HG02981 (cell line): ENCODE data around the gene ADAMTS16.

Experiments
- ATAC-seq: cut with Tn5 transposase; IDR thresholded peaks from one replicate; pipeline ENCODE4 v1.9.1; 2021; ENCODE audit warnings: mild to moderate bottlenecking, moderate library complexity; ENCODE audit not compliant: unreplicated experiment

Gene ADAMTS16

DNA sequence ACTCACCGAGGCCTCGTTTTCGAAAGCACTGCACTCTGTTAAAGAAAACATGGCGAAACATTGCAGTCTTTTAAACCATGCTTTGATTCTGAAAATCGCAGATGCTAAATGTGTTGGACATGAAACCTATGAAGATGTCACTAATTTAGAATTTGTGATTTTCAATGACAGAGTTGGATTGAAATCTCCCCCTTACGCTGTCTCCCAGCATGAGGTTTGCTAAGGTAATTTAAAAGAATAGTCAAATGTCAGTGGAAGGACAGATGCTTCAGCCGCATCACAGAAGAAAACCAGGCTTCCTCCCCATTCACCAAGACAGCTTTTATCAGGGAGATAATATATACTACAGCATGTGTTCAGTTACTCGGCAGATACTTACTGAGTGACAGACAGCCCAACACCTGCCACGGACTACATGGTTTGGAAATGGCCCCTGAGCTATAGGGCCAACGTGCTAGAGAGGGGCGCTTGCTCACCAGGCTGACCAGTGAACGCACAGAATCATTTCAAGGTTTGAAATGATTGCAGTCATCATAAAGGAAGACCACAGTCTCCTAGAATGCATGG, 136.9 kb downstream of the ADAMTS16 start:
- ATAC-seq = no peak

DNA sequence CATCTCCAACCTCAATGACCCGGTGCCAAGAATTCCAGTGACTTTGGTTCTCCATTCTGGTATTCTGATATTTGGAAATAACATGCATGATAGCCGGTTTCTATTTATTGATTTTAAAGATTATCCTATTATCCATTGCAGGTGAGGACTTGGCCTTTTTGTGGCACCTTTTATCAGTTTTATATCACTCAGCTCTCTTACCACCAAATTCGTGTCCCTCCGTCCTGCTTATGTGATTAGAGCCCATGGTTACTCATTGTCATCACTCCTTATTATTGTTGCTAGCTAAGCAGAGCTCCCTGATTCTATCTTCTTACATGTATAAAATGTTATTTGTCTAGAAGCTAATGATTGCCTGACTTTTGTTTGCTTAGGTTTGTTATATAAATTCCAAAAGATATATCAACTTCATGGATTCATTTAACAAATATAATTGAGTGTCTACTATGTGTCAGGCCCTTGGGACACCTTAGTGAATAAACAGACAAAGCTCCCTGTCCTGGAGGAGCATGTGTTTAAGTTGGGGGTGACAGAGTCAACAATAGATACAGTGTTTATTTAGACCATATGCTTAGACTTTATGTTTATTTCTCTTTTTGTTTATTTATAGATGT, 138.2 kb downstream of the ADAMTS16 start:
- no peak for ATAC-seq

DNA sequence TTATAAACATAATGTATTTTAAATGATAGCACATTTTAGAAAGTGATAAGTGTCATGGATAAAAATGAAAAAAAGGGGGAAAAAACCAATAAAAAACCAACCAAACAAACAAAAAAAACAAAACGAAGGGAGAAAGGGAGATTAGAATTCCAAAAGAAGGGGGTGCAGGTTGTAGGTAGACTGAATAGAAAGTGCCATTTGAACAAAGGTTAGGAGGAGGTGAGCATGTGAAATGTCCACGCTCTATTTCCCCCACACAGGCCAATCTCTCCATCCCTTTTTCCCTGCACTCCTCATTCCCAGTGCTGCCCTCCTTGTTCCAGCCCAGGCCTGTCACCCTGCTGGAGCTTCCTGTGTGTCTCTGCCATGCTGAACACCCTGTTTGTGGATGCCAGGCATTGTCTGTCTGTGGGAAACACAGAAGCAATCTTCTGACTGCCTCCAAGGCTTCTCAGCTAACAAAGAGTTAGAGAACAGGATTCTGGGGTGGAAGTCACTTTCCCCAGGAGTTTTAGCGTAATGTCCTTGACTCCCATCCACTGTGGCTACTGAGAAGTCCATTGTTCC, 138.8 kb downstream of the ADAMTS16 start:
- no peak for ATAC-seq

DNA sequence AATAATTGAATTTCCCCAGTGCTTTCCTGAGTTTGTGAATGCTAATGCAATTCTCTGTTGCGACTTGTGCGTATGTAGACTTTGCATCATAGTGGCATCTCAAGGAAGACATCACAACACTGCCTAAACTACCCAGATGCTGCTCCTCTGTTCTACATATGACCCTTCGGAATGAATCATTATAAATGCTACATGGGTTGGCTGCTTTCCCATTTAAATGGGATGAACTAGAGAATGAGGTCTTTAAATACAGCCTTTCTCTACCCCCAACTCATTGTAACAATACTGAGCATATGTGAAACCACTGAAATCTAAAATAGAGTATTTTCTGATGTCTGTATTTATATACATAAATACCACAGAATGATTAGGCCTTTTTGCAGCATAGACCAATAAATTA, 145.8 kb downstream of the ADAMTS16 start:
- ATAC-seq = no peak

DNA sequence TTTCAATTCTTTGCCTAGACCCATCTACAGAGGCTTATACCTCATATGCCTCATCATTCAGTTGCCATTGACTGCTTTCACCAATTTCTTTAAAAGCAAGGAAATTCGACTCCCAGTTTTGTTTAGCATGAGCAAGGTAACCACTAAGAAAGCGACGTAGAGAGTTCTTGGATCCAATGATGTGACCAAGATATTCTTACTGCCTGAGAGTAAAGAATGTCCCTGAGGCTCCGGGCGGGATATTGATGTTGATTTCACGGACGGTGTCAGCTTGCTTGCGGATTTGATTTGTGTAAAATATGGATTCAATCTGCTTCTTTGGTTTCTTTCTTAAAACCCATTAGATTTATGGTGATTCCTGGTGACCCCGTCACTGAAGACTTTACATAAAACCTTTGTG, 147.3 kb downstream of the ADAMTS16 start:
- ATAC-seq = no peak

DNA sequence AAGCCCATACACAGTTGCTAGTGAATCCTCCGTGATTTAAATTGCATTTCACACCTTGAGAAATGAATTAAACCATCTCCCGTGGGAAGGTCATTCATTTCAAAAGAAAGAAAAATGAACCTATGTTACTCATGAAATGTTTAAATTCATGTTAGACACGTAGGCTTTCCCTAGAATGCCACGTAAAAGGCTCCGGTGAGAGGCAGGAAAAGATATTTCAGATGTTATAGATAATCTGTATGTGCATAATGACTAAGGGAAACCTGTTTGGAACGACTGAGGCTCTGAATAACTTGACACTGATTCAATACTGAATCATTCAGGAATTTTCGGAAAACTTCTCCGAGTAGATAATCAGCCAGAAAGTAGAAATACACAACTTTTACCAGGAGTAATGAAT, 148.1 kb downstream of the ADAMTS16 start:
- no peak for ATAC-seq

DNA sequence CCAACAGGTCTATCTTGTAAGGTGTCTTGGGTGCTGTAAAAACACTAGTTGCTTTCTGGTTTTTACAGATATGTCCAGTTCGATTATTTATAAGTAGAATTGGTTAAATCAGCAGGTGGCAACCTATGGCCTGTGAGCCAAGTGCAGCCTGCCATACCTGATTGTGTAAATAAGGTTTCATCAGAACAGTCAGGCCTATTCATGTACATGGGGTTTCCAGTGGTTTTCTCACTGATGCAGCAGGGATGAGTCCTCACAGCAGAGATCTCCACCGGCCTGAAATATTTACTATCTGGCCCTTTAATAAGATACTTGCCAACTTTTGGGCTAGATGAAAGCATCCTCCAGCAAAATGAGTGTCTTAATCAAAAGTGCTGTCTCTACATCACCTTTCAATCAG, 149.4 kb downstream of the ADAMTS16 start:
- ATAC-seq = no peak

DNA sequence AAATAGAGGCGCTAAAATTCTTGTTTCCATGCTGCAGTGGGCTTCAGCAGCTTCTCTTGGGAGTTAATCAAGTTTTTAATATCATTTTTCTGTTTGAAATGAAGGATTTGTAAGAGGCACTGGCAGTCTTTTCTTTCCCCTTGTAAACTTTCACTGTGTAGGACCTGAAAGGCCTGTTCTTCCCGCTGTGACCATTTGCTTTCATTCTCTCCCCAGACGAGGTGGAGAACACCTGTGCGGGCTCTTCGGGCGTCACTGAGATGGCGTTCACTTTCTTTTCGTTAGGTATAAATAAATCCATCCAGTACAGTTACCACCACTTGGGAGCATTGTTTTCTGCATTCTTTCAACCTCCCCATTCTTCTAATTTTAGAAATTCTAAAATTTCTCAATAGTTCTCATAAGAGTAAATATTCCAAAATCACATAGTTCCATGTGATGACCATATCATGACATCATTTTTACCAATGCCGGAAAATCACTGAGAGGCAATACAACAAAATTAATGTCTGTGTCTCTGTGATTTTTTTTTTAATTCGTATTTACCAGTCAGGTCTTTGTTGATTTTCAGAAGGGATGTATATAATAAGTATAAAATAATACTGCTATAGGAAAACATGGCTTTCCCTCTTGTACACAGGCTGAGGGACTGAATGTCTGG, 150.7 kb downstream of the ADAMTS16 start:
- ATAC-seq = no peak

DNA sequence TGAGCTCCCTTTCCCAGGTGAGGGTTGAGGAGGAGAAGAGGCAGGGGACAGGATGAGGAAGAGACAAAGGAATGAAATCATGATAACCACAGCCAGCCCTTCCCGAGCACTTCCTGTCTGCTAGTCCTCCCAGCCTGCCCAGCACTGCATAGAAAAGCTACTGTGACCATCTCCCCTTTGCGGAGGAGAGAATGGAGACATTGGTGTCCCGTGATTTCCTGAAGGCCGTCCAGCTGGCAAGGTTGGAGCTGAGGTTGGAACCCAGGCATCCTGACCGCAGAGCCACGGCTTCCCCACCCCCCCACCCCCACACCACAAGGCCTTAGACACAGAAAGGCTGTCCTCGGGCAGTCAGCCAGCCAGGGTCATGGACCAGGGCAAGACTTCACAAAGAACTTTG, 151.2 kb downstream of the ADAMTS16 start:
- ATAC-seq = no peak

DNA sequence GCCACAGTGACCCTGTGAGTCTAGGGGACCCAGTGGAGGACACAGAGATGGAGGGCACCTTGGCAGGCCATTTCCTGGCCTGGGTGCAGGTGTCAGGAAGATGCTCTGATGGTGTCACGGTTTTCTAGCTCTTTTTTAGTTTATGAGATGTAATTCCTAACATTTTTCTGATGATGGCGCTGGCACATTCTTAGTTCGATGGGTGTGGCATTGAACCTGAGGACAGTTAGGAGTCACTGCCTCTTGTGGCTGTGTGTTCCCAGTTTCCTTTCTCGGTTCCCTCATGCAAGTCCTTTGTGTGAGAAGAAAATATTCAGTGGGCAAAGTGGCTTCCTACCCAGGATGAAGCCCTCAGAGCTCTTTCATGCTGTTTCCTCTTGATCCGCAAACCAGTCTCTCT, 152.9 kb downstream of the ADAMTS16 start:
- ATAC-seq = no peak

DNA sequence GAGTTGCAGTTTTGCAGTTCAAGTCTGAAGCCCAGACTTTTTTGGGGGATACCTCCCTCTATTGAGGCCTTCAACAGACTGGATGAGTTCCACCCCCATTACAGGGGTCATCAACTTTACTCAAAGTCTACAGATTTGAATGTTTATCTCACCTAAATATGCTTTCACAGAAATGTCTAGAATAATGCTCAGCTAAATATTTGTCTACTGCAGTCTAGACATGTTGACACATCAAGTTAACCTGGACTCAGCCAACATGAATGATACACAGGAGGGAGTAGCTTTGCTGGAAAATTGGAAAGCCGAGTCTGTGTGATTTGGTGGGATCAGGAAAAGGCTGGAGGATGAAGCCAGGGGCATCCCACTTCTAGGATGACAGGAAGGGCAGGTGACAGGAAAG, 154.3 kb downstream of the ADAMTS16 start:
- no peak for ATAC-seq

DNA sequence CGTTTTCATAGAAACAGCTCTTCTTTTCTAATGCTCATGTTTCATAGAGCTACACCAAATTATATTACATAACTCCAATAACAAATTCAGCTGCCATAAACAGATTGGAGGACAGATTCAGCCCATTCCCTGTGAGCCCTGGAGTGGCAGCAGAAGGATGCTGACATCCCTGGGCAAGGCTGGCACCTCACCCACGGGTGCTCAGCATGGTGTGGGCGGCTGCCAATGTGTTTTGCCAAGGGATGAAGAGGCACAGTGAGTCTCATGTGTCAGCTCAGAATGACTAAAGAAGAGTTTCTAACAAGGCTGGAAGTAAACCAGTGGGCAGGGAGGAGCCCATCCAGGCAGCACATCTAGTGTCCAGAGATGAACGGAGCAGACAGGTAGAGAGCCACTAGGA, 155.2 kb downstream of the ADAMTS16 start:
- ATAC-seq = no peak

DNA sequence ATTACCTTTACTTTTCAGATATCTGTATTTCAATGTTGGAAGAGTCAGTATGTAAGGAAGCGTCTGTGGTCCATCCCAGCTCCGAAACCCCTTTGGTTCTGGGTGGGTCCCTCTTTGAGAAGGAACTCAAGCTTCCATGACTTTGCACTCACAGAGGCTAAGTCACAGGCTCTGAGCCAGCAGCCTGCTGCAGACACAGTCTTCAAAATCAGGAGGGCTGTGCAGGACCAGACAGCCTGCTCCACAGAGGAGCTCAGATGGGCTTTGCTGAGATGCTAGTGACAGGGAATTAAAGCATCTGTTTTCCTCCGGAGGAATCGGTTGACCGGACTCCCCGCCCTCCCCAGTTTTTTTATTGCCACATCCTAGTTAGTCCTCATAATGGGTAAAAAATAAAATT, 155.9 kb downstream of the ADAMTS16 start:
- no peak for ATAC-seq

DNA sequence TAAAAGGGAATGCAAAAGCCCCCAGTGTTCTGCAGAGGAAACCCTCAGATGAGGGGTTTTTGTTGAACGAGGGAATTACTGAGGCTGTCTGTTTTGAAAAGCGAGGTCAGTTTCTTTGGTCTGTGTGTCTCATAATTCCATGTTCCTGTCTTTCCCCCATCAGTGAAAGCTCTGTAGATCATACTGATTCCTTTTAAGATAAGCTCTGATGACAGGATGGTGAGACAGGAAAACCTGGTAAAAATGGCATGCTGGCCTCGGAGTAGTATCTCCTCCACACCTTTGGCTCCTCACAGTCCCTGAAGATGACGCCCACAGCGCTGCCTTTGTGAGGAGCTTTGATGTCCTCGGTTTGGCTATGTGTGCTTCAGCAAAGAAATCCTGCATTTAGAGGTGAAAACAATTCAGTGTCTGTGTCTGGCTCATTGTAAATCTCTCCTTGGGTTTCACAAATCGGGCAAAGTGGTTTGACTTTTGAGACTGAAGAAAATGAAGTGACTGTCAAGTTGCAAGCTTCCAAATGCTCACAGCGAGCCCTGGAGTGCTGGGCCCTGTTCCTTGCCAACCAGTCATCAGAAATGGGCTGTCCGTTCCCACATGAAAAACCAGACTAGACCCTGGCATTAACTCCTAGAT, 157.4 kb downstream of the ADAMTS16 start:
- ATAC-seq = no peak

DNA sequence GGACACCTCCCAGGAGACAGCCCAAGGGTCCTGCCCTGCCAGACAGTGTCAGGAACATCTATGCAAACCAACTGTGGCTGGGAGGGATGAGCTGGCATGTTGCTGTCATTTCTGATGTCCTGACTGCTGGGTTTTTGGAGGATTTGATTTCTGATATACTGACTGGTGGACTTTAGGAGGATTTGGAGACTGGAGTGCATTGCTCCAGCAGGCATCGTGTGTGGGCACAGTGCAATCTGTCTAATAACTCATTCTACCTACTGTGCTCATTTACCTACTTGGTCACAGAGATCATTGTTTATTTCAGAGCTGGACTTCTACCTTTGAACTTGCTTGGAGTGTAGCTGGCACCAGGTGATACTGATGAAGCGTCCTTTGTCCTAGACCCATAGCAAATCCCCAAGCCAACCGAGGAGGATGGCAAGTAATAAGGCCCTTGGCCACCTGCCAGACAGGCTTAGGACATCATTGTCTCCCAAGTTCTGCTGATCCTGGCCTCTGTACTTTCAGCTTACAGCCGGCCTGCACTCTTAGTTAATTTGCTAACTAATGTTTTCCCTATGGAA, 158.0 kb downstream of the ADAMTS16 start:
- no peak for ATAC-seq

DNA sequence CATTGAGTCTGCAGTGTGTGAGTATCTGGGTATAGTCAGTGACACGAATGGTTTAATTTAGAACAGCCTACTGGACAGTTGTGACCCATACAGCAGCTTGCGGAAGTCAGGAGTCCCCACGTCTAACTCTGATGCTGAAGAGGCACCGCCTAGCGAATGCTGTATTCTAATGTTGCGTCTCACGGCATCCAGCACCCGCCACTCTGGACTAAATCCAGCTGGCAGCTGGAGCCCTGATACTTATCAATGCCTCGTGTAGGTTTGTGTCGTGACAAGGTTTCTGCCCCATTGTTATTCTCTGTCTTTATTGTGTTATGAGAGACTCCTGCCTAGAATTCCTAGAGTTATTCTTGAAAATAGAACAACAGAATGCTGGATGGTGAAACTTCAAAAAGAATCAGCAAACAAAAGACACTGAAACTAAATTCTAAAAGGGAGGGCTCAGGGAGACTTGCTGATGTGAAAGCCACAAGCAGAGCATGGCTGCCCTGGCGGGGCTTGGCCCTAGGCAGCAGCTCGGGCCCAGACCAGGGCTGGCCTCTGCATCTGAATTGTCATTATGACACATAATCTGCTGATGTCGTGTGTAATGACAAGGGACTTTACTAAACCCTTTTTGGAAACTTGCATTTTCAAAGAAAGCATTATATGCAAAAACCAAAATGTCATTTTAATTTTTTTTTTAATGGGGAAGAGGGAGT, 158.9 kb downstream of the ADAMTS16 start:
- ATAC-seq = no peak

DNA sequence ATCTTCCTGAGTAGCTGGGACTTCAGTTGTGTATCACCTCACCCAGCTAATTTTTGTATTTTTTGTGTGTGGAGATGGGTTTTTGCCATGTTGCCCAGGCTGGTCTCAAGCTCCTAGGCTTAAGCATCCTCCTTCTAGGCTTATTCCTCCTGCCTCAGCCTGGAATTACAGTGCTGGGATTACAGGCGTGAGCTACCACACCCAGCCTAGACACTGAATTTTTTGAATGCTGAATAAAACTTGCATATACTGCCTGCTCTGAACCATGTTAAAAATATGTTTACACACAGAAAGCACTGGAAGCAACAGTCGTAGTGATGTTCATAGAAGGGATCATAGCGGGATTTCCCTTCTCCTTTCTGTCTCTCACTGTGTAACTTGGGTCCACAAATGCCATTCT, 161.0 kb downstream of the ADAMTS16 start:
- no peak for ATAC-seq

DNA sequence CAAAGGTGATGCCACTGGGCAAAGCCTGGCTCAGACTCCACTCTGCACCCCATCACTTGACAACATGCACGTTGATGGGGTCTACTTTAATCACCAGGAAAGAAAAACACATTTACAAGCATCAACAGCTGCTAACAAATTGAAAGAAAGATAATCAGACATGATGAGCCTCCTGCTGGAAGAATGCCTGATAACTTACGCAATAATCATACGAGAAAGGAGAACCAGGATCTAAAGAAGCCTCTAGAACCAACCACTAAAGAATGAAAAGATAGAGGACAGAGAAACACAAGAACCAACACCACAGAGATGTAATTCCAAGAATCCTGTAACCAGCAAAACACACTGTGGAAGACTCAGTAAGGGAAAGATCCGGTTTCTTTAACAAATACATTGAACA, 162.1 kb downstream of the ADAMTS16 start:
- ATAC-seq = no peak

DNA sequence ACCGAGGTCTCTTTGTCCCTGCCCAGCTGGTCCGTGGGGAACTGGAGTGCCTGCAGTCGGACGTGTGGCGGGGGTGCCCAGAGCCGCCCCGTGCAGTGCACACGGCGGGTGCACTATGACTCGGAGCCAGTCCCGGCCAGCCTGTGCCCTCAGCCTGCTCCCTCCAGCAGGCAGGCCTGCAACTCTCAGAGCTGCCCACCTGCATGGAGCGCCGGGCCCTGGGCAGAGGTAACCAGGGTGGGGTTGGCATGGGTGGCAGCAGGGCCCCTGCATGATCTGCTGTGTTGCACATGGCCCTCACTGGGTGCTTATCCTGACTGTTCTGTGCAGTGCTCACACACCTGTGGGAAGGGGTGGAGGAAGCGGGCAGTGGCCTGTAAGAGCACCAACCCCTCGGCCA, 163.1 kb downstream of the ADAMTS16 start:
- no peak for ATAC-seq

DNA sequence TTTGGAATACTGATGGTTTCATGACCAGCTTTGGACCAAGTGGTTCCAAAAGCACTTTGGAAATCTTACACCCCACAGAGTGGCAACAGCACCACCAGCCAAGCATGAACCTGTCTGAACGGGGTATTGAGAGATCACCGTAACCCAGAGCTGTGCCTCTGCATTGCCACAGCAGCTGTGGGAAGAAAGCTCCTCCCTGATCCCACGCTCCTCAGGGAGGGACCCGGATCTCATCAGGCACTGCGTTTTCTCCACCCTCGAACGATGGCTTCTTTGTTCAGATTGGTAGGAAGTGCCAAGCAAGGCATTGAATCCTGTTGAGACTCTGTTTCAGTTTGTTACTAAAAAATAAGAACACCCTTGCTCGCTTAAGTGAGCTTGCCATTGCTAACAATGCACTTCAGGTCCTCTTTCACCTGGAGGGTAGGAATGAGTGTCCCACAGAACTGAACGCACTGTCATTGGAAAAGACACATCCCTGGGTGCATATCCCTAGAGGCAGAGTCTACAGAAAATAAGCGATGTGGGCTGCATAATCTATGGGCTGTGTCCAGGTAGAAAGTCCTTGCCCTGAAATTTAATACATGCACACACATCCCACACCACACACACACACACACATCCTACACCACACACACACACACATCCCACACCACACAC, 164.4 kb downstream of the ADAMTS16 start:
- ATAC-seq = no peak
